Hematopoietic multipotent progenitor cell treated with erythropoietin and hydrocortisone succinate and interleukin-3 and kit ligand, for 8 days (in vitro differentiated cells): ENCODE results near the gene MYH7.

ENCODE experiments used
- DNase-seq: peaks from one replicate; pipeline ENCODE4 v3.0.0-alpha.2; 2015

Gene MYH7

GRCh38 chr14:23365732-23366425 lies 69.6 kb downstream of the MYH7 start:
- no peak for DNase-seq

GRCh38 chr14:23365036-23365731 lies 70.3 kb downstream of the MYH7 start, which contains the start of gene EFS:
TSS of gene EFS (minus strand) at chr14:23365172. CDS start at chr14:23365025, 147 bp downstream.
- DNase-seq, result no peak

- DNase-seq, result no peak
These were observed 71.1 kb downstream of the MYH7 start for GRCh38 chr14:23364164-23365035.
